Upper lobe of left lung (tissue), 6 donors: ENCODE data around the gene AKAP12. TPM values are rescaled to one million over a fixed set of nuclear protein-coding genes. Genes with fewer than 3 reads are reported as not detected.

Experiments
- ATAC-seq, 2 donors: fragments of 200-7000 bp; cut with Tn5 transposase; one replicate each; pipeline ENCODE4 v1.9.1; 2022; ENCODE audit warnings: mild to moderate bottlenecking in 2 of 2, moderate library complexity in 2 of 2; ENCODE audit not compliant: low FRiP score in 2 of 2
- DNase-seq, 2 donors: peaks; one replicate each; pipeline ENCODE4 v3.0.0-alpha.2; 2019 to 2020
- H3K27ac ChIP-seq, 4 donors: fragments of 200-600 bp; sonication (generic); one replicate each; pipeline ENCODE4 v1.5.1; 2016 to 2019
- H3K27me3 ChIP-seq, 4 donors: fragments of 200-600 bp; sonication (generic); one replicate each; pipeline ENCODE4 v1.5.1; 2017 to 2019
- H3K36me3 ChIP-seq, 4 donors: fragments of 200-600 bp; sonication (generic); one replicate each; pipeline ENCODE4 v1.5.1; 2016 to 2019
- H3K4me1 ChIP-seq, 4 donors: fragments of 200-600 bp; sonication (generic); one replicate each; pipeline ENCODE4 v1.5.1; 2018 to 2019
- H3K4me3 ChIP-seq, 4 donors: fragments of 200-600 bp; sonication (generic); one replicate each; pipeline ENCODE4 v1.5.1; 2017 to 2019; ENCODE audit warnings: mild to moderate bottlenecking in 2 of 4, moderate library complexity in 1 of 4
- H3K9me3 ChIP-seq, 4 donors: fragments of 200-600 bp; sonication (generic); one replicate each; pipeline ENCODE4 v1.5.1; 2018 to 2019
- CTCF ChIP-seq, 6 experiments: fragments of 450-650 bp in 4 of 6; fragments of 200-600 bp in 2 of 6; sonication (generic) in 2 of 6; IDR thresholded peaks; one replicate each; pipeline ENCODE4 v1.5.1; 2016 to 2019; ENCODE audit warnings: antibody characterized with exemption in 6 of 6
- EP300 ChIP-seq, 4 donors: sonication (generic); formaldehyde crosslinking; IDR thresholded peaks; one replicate each; pipeline ENCODE4 v1.5.1; 2017; ENCODE audit warnings: antibody characterized with exemption in 4 of 4, control low read depth in 2 of 4
- POLR2A ChIP-seq, 4 donors: fragments of 450-650 bp; IDR thresholded peaks; one replicate each; pipeline ENCODE4 v1.5.1; 2016 to 2017; ENCODE audit warnings: antibody characterized with exemption in 4 of 4, mild to moderate bottlenecking in 2 of 4
- POLR2AphosphoS5 ChIP-seq, 2 donors: sonication (generic); formaldehyde crosslinking; IDR thresholded peaks; one replicate each; pipeline ENCODE4 v1.5.1; 2017; ENCODE audit warnings: antibody characterized with exemption in 2 of 2
- WGBS, 2 donors: methylation state at CpG; one replicate each; pipeline ENCODE4 v1.1.5; 2017 to 2018; 5-methylcytosine and 5-hydroxymethylcytosine counted together
- total RNA-seq, 6 donors: library from RNA; depleted of rRNA in 4 of 6; stranded (reverse); fragments of >200 nt in 4 of 6; gene quantifications; one replicate each; pipeline versions ENCODE4 v1.1.0 to v1.2.1, GENCODE V29; 2016 to 2021
- donor health status: DM: no; HTN: no; CAD: no; lungs with moderate emphysema.
- donor health status: DM: no; HTN: yes; CAD: no; lungs with severe emphysema.

The AKAP12 gene
- total RNA-seq, 6 donors from 2014 or later = 17.7 to 67.7 (median 37.7) TPM

DNA sequence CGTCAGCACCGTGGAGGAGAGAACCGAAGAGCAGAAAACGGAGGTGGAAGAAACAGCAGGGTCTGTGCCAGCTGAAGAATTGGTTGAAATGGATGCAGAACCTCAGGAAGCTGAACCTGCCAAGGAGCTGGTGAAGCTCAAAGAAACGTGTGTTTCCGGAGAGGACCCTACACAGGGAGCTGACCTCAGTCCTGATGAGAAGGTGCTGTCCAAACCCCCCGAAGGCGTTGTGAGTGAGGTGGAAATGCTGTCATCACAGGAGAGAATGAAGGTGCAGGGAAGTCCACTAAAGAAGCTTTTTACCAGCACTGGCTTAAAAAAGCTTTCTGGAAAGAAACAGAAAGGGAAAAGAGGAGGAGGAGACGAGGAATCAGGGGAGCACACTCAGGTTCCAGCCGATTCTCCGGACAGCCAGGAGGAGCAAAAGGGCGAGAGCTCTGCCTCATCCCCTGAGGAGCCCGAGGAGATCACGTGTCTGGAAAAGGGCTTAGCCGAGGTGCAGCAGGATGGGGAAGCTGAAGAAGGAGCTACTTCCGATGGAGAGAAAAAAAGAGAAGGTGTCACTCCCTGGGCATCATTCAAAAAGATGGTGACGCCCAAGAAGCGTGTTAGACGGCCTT lies 110.0 kb downstream of the AKAP12 start:
- H3K9me3 ChIP-seq = no peaks in the 10 kb centered on the region
- H3K36me3 ChIP-seq = peaks cover 0 to 32% (median 5%) of the 10 kb centered on the region in 4 donors
- peaks cover 0 to 6% (median 1%) of the 10 kb centered on the region in 4 donors for H3K4me1 ChIP-seq
- no peak overlapping the region for H3K27ac ChIP-seq
- no peak for DNase-seq
- ATAC-seq = no peak
- 92 to 95% methylated on average over 19 of the region's 19 CpGs for WGBS, 2 donors
- TF ChIP-seq EP300 (IDR thresholded peaks at IDR 0.05) (no peak), CTCF (IDR thresholded peaks at IDR 0.05) (no peak), POLR2AphosphoS5 (IDR thresholded peaks at IDR 0.05) (no peak), POLR2A (IDR thresholded peaks at IDR 0.05) (no peak)
- H3K27me3 ChIP-seq = no peaks in the 10 kb centered on the region
- no peak overlapping the region for H3K4me3 ChIP-seq

DNA sequence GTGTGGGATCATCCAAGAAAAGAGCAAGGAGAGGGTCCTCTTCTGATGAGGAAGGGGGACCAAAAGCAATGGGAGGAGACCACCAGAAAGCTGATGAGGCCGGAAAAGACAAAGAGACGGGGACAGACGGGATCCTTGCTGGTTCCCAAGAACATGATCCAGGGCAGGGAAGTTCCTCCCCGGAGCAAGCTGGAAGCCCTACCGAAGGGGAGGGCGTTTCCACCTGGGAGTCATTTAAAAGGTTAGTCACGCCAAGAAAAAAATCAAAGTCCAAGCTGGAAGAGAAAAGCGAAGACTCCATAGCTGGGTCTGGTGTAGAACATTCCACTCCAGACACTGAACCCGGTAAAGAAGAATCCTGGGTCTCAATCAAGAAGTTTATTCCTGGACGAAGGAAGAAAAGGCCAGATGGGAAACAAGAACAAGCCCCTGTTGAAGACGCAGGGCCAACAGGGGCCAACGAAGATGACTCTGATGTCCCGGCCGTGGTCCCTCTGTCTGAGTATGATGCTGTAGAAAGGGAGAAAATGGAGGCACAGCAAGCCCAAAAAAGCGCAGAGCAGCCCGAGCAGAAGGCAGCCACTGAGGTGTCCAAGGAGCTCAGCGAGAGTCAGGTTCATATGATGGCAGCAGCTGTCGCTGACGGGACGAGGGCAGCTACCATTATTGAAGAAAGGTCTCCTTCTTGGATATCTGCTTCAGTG lies 110.8 kb downstream of the AKAP12 start:
- DNase-seq = no peak
- Histone ChIP-seq H3K27me3 (no peaks in the 10 kb centered on the region), H3K36me3 (peaks cover 0 to 38% (median 5%) of the 10 kb centered on the region in 4 donors), H3K4me3 (no peak overlapping the region), H3K9me3 (no peaks in the 10 kb centered on the region), H3K27ac (no peak overlapping the region), H3K4me1 (peaks cover 0 to 6% (median 1%) of the 10 kb centered on the region in 4 donors)
- WGBS, 2 donors = 96 to 98% methylated on average over 20 of the region's 20 CpGs
- no peak for TF ChIP-seq CTCF (IDR thresholded peaks at IDR 0.05)
- no peak for TF ChIP-seq POLR2A (IDR thresholded peaks at IDR 0.05)
- TF ChIP-seq POLR2AphosphoS5 (IDR thresholded peaks at IDR 0.05) = no peak
- no peak for TF ChIP-seq EP300 (IDR thresholded peaks at IDR 0.05)
- ATAC-seq = no peak

- H3K36me3 ChIP-seq = peaks cover 0 to 38% (median 5%) of the 10 kb centered on the region in 4 donors
- H3K9me3 ChIP-seq = no peaks in the 10 kb centered on the region
- peak in 1 of 2 donors; percentile 28 for DNase-seq
- no peaks in the 10 kb centered on the region for H3K27me3 ChIP-seq
- H3K4me3 ChIP-seq = no peak overlapping the region
- H3K4me1 ChIP-seq = peaks cover 0 to 2% (median under 1%) of the 10 kb centered on the region in 4 donors
- H3K27ac ChIP-seq = no peak overlapping the region
- 86 to 93% methylated on average over 18 of the region's 18 CpGs for WGBS, 2 donors
- TF ChIP-seq CTCF (IDR thresholded peaks at IDR 0.05) (no peak), POLR2AphosphoS5 (IDR thresholded peaks at IDR 0.05) (no peak), POLR2A (IDR thresholded peaks at IDR 0.05) (no peak), EP300 (IDR thresholded peaks at IDR 0.05) (no peak)
- ATAC-seq = no peak
Measured at GRCh38 chr6:151351146-151351700, 111.5 kb downstream of the AKAP12 start.

DNA sequence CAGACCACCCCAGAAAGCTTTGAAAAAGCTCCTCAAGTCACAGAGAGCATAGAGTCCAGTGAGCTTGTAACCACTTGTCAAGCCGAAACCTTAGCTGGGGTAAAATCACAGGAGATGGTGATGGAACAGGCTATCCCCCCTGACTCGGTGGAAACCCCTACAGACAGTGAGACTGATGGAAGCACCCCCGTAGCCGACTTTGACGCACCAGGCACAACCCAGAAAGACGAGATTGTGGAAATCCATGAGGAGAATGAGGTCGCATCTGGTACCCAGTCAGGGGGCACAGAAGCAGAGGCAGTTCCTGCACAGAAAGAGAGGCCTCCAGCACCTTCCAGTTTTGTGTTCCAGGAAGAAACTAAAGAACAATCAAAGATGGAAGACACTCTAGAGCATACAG lies 112.0 kb downstream of the AKAP12 start:
- 89 to 98% methylated on average over 7 of the region's 7 CpGs for WGBS, 2 donors
- H3K36me3 ChIP-seq = peaks cover 0 to 42% (median 5%) of the 10 kb centered on the region in 4 donors
- DNase-seq = no peak
- no peaks in the 10 kb centered on the region for H3K27me3 ChIP-seq
- TF ChIP-seq POLR2AphosphoS5 (IDR thresholded peaks at IDR 0.05) = no peak
- TF ChIP-seq CTCF (IDR thresholded peaks at IDR 0.05) = no peak
- TF ChIP-seq EP300 (IDR thresholded peaks at IDR 0.05) = no peak
- TF ChIP-seq POLR2A (IDR thresholded peaks at IDR 0.05) = no peak
- no peak overlapping the region for H3K4me3 ChIP-seq
- no peaks in the 10 kb centered on the region for H3K4me1 ChIP-seq
- H3K9me3 ChIP-seq = no peaks in the 10 kb centered on the region
- ATAC-seq = peak in 1 of 2 donors; percentile 18
- no peak overlapping the region for H3K27ac ChIP-seq
